GM12892 (cell line): ENCODE data around the gene ZBTB20.

Experiments
- DNase-seq: peaks from one replicate; pipeline ENCODE4 v3.0.0; 2011; ENCODE audit not compliant: insufficient read length
- FAIRE-seq: peaks from 2 replicates; lab custom pipeline; 2011; peaks lifted over from hg19 to GRCh38; lab: Jason Lieb, UNC
- POLR2A ChIP-seq: IDR thresholded peaks from 2 replicates; pipeline ENCODE4 v1.6.1; 2011; ENCODE audit warnings: low read depth, low read length, control low read depth
- POLR2AphosphoS5 ChIP-seq: IDR thresholded peaks from 2 replicates; pipeline ENCODE4 v1.6.1; 2011; ENCODE audit warnings: low read depth, low read length, control low read depth
- TAF1 ChIP-seq: IDR thresholded peaks from 2 replicates; pipeline ENCODE4 v1.6.1; 2011; ENCODE audit warnings: low read depth, mild to moderate bottlenecking, control low read depth, low read length, borderline replicate concordance

Gene ZBTB20

GRCh38 chr3:114709102-114709501 is 438.0 kb downstream of the ZBTB20 start:
- FAIRE-seq (no peak), DNase-seq (no peak)
- TF ChIP-seq POLR2AphosphoS5 (no peak), TAF1 (no peak), POLR2A (no peak)

DNA sequence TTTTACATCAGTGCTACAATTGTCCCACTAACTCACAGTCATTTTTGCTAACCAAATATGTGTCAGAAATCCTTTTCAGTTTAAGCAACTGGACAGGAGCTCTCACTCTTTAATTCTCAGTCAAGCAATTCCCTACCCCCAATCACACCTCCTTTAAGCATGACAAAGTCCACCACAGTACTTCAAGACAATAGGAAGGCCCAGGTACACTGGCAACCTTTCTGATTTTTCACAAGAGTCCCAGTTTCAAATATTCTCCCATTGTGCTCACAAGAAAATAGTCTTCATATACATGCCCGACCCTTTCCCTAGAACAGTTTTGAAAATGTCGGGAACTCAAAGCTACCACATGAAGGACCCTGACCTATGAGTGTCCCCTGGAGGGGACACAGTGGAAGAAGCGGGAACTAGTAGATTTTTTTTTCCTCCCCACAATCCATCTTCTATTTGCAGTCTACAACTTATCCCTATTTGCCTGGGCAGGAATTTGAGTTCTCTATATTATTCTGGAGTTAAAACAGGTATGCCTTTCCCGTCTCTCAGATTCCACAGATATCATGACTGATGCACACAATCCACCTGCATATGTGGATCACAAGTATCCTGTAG is 439.7 kb downstream of the ZBTB20 start:
- TF ChIP-seq POLR2A = no peak
- no peak for TF ChIP-seq POLR2AphosphoS5
- no peak for TF ChIP-seq TAF1

GRCh38 chr3:114706591-114707232 is 440.4 kb downstream of the ZBTB20 start:
- TF ChIP-seq TAF1 (no peak), POLR2AphosphoS5 (no peak), POLR2A (no peak)
- DNase-seq (no peak), FAIRE-seq (peak; percentile 46)

More for the DNA sequence above, 439.7 kb downstream of the ZBTB20 start:
- no peak for DNase-seq
- FAIRE-seq = no peak

DNA sequence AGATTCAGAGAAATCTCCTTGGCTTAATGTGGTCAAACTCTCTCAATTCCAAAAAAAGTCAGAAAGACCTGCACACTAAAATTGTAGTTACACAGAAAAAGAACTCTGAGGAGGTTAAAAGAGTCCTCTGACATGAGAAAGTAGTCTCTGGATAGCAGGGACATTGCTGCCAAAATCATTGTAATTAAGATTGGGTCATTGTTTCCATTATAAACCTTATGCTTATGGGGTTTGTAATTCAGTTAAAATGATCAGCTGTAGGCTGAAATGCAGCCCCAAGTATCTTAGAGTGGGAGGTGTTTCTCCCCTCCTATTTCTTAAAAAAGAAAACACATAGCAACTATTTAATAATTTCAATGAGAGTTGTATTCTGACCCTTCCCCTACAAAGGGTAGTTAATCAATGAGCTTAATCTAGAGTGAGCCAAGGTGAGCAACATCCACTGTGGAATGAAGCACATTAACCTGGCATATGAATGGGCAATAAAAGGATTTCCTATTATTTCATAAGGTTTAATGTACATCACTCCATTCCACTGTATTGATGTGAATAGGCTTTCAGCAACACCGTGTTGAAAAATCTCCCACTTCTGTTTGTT is 446.4 kb downstream of the ZBTB20 start:
- FAIRE-seq = no peak
- DNase-seq = no peak
- TF ChIP-seq POLR2A (no peak), TAF1 (no peak), POLR2AphosphoS5 (no peak)

DNA sequence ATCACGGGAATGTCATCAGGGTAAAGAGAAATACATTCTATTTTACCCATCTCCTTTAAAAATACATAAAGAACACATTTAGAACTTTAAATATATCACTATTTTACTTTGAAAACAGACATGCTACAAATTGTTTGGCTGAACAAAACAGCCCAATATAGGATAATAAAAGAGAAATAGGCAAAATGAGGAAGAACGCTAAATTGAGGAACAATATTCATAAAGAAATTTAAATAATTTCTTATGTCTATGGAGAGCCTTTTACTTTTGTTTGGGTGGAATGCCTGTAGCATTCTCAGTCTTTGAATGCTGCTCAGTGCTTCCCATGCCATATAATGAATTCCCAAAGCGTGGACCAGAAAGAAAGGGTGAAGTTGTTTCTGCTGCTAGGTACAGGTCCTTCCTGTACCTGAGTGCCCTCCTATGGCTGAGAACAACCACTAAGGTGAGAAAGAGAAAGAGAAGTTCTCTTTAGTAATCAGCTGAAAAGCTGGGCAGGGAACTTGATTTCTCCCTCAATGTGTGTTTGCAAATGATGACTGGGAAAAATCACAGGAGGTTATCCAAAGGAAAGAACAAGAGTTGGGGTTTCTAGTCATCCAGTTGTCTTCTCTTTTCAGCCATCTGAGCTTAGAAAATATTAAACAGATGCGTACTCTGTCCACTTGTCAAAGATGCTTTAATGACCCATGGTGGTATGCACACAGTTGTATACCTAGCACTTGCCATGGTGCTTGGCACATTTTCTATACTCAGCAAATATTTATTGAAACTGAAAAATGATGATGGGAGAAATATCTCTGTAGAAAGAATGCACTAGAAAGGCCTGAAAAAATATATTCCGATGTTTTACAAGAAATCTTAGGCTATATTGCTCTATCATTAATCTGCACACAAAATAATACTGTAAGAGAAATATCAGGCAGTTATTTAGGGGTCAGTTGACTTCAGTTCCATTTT is 448.7 kb downstream of the ZBTB20 start:
- DNase-seq = no peak
- no peak for TF ChIP-seq POLR2AphosphoS5
- no peak for TF ChIP-seq TAF1
- no peak for TF ChIP-seq POLR2A
- FAIRE-seq = no peak

- no peak for DNase-seq
- TF ChIP-seq POLR2A = no peak
- no peak for FAIRE-seq
Measured at GRCh38 chr3:114697401-114697800, 449.7 kb downstream of the ZBTB20 start.

GRCh38 chr3:114694251-114694650 is 452.8 kb downstream of the ZBTB20 start:
- FAIRE-seq (no peak), DNase-seq (no peak)
- TF ChIP-seq POLR2A (no peak), POLR2AphosphoS5 (no peak), TAF1 (no peak)

- DNase-seq (no peak), FAIRE-seq (no peak)
- TF ChIP-seq TAF1 (no peak), POLR2AphosphoS5 (no peak), POLR2A (no peak)
Measured at GRCh38 chr3:114691871-114692270, 455.2 kb downstream of the ZBTB20 start.

GRCh38 chr3:114690911-114691310 is 456.2 kb downstream of the ZBTB20 start:
- FAIRE-seq = no peak
- DNase-seq = no peak
- TF ChIP-seq TAF1 = no peak
- no peak for TF ChIP-seq POLR2A

DNA sequence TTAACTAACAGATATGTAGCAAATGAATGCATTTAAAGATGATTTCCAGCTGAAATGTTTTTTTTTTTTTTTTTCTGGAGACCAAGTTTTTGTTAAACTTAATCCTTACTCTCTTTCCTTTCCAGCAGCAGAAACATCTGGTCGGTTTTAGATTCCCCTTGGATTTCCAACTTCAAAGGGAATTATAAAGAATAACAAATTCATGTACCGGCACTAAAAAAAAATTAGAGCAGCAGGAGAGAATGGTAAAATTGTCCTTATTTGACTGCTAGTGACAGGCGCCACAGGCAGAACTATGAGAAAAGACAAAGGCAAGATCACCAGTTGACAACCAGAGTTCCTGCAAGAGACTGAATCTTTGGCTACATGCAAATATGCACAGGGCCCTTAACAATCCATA is 459.9 kb downstream of the ZBTB20 start:
- no peak for DNase-seq
- no peak for FAIRE-seq
- TF ChIP-seq POLR2A (no peak), POLR2AphosphoS5 (no peak), TAF1 (no peak)

- TF ChIP-seq POLR2A (no peak), POLR2AphosphoS5 (no peak), TAF1 (no peak)
- DNase-seq (no peak), FAIRE-seq (no peak)
Measured at GRCh38 chr3:114686621-114687020, 460.5 kb downstream of the ZBTB20 start.

GRCh38 chr3:114685161-114685560 is 461.9 kb downstream of the ZBTB20 start:
- TF ChIP-seq TAF1 (no peak), POLR2AphosphoS5 (no peak), POLR2A (no peak)
- DNase-seq (no peak), FAIRE-seq (no peak)
